ENCODE measurements around the gene PCDHGC3. TPM values are rescaled to one million over a fixed set of nuclear protein-coding genes. Genes with fewer than 3 reads are reported as not detected.

The PCDHGC3 gene
- polyA plus RNA-seq, 1 of the 3 experiments (the other 2 are of a cell fraction) = 97.0 TPM

GRCh38 chr5:141511771-141512325 is 36.1 kb downstream of the PCDHGC3 start:
- Histone ChIP-seq H3K79me2 (ENCODE audit: insufficient read depth) (peaks cover 3% of the 10 kb centered on the region; the same call in 1 of the 2 replicates), H2AFZ (ENCODE audit: low read depth) (no peak overlapping the region), H3K27me3 (ENCODE audit: insufficient read depth) (no peaks in the 10 kb centered on the region), H3F3A (replicated peaks; ENCODE audit: insufficient read depth) (peaks cover 69% of the 10 kb centered on the region), H3K9me2 (no peaks in the 10 kb centered on the region), H3K36me3 (replicated peaks in 1 of 2; ENCODE audit: control insufficient read depth in 1 of 2, insufficient read depth in 2 of 2, low read length in 1 of 2) (peaks cover 25 to 34% of the 10 kb centered on the region in 2 experiments), H3K4me3 (ENCODE audit: low read depth in 2 of 2, low read length in 1 of 2) (no peak overlapping the region), H4K20me1 (ENCODE audit: insufficient read depth) (no peaks in the 10 kb centered on the region), H3K4me2 (no peak overlapping the region), H3K4me1 (ENCODE audit: control insufficient read depth in 1 of 2, insufficient read depth in 2 of 2, low read depth in 1 of 2, low read length in 1 of 2) (peaks cover 76 to 77% of the 10 kb centered on the region in 2 experiments), H3K9me3 (no peaks in the 10 kb centered on the region), H3K9ac (no peak overlapping the region), H3K27ac (ENCODE audit: low read depth in 2 of 2, low read length in 1 of 2) (peak overlapping the region; percentile 53 to 99; a peak in 2 of 4 replicates)
- 89% methylated on average over 3 of the region's 4 CpGs for WGBS (ENCODE audit: low lambda C conversion rate)
- TF ChIP-seq ELF1 (IDR thresholded peaks at IDR 0.05) (no peak), TEAD4 (IDR thresholded peaks at IDR 0.05; ENCODE audit: borderline replicate concordance, insufficient read depth) (no peak), SIN3A (IDR thresholded peaks at IDR 0.05; ENCODE audit: borderline replicate concordance, low read depth, low read length) (no peak), NFIC (IDR thresholded peaks at IDR 0.05; ENCODE audit: borderline replicate concordance) (no peak), NRF1 (IDR thresholded peaks at IDR 0.05; ENCODE audit: low read depth, low read length) (no peak), USF2 (IDR thresholded peaks at IDR 0.05; ENCODE audit: borderline replicate concordance, low read depth, low read length) (no peak), GATA2 (CRISPR knock-in tag; IDR thresholded peaks at IDR 0.05) (no peak), RCOR1 (IDR thresholded peaks at IDR 0.05; ENCODE audit: low read length) (no peak), CHD2 (IDR thresholded peaks at IDR 0.05; ENCODE audit: low read length, partially characterized antibody) (no peak), EP300 (IDR thresholded peaks at IDR 0.05; ENCODE audit: borderline replicate concordance in 1 of 2, low read depth in 1 of 2, low read length in 1 of 2) (no peak), GABPA (IDR thresholded peaks at IDR 0.05; ENCODE audit: low read depth) (no peak)
- TF ChIP-seq, protein P1, sequence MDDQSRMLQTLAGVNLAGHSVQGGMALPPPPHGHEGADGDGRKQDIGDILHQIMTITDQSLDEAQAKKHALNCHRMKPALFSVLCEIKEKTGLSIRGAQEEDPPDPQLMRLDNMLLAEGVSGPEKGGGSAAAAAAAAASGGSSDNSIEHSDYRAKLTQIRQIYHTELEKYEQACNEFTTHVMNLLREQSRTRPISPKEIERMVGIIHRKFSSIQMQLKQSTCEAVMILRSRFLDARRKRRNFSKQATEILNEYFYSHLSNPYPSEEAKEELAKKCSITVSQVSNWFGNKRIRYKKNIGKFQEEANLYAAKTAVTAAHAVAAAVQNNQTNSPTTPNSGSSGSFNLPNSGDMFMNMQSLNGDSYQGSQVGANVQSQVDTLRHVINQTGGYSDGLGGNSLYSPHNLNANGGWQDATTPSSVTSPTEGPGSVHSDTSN (IDR thresholded peaks at IDR 0.05) = no peak
- POLR2A ChIA-PET = interaction anchor here (0.7 kb wide), 1 partner anchor 27 kb away, joined by 3 read pairs; no protein-coding TSS in a partner anchor
- no peak for DNase-seq
- CTCF ChIA-PET = interaction anchor here (0.8 to 10.1 kb wide), 9 partner anchors 12 to 329 kb away, joined by 3 to 113 read pairs (median 6); partner anchors contain the start of genes PCDHB16, PCDHGB7, PCDHGC3 and PCDHGC4

- Histone ChIP-seq H3K4me2 (peak overlapping the region; percentile 81; the same call in 1 of the 2 replicates), H3F3A (replicated peaks; ENCODE audit: insufficient read depth) (peaks cover 63% of the 10 kb centered on the region), H3K9me2 (no peaks in the 10 kb centered on the region), H3K27ac (ENCODE audit: low read depth in 2 of 2, low read length in 1 of 2) (peak overlapping the region; percentile 99 to 100), H3K4me3 (ENCODE audit: low read depth in 2 of 2, low read length in 1 of 2) (peak overlapping the region in 1 of 2 experiments; percentile 33; a peak in 1 of 4 replicates), H3K27me3 (ENCODE audit: insufficient read depth) (no peaks in the 10 kb centered on the region), H3K36me3 (replicated peaks in 1 of 2; ENCODE audit: control insufficient read depth in 1 of 2, insufficient read depth in 2 of 2, low read length in 1 of 2) (peaks cover 29 to 33% of the 10 kb centered on the region in 2 experiments), H3K4me1 (ENCODE audit: control insufficient read depth in 1 of 2, insufficient read depth in 2 of 2, low read depth in 1 of 2, low read length in 1 of 2) (peaks cover 71 to 77% of the 10 kb centered on the region in 2 experiments), H3K9me3 (no peaks in the 10 kb centered on the region), H3K9ac (peak overlapping the region; percentile 80; the same call in 1 of the 2 replicates), H3K79me2 (ENCODE audit: insufficient read depth) (peaks cover 3% of the 10 kb centered on the region; the same call in 1 of the 2 replicates), H2AFZ (ENCODE audit: low read depth) (no peak overlapping the region), H4K20me1 (ENCODE audit: insufficient read depth) (no peaks in the 10 kb centered on the region)
- ChIA-PET CTCF (interaction anchor here (0.8 to 10.1 kb wide), 16 partner anchors 11 to 330 kb away, joined by 3 to 113 read pairs (median 5); partner anchors contain the start of genes PCDHB16, PCDHGA7, PCDHGB7 and PCDHGC3), POLR2A (interaction anchor here (0.7 kb wide), 1 partner anchor 27 kb away, joined by 3 read pairs; no protein-coding TSS in a partner anchor)
- peak; percentile 18; the same call in 1 of the 2 replicates for TF ChIP-seq RAD21 (IDR thresholded peaks at IDR 0.05; ENCODE audit: low read length)
- TF ChIP-seq ELF1 (IDR thresholded peaks at IDR 0.05) = no peak
- TF ChIP-seq SMC3 (IDR thresholded peaks at IDR 0.05; ENCODE audit: low read depth, low read length) = peak; percentile 25; the same call in 1 of the 2 replicates
- TF ChIP-seq CTCF (IDR thresholded peaks at IDR 0.05) = peak; percentile 88
- TF ChIP-seq RXRA (IDR thresholded peaks at IDR 0.05; ENCODE audit: borderline replicate concordance, low read depth) = no peak
- WGBS (ENCODE audit: low lambda C conversion rate) = 81% methylated on average over 19 of the region's 28 CpGs
- DNase-seq = peak; percentile 69
Observed at GRCh38 chr5:141512390-141512910, 36.7 kb downstream of the PCDHGC3 start.
